C4-2B (cell line): ENCODE data around the gene PNPLA8.

Source experiments
- CTCF ChIP-seq: fragments of 450-650 bp; conservative IDR thresholded peaks from 2 replicates; pipeline ENCODE4 v1.5.1; 2017; ENCODE audit warnings: mild to moderate bottlenecking
- ZFX ChIP-seq: fragments of 450-650 bp; IDR thresholded peaks from 2 replicates; pipeline ENCODE4 v1.6.1; 2017

DNA sequence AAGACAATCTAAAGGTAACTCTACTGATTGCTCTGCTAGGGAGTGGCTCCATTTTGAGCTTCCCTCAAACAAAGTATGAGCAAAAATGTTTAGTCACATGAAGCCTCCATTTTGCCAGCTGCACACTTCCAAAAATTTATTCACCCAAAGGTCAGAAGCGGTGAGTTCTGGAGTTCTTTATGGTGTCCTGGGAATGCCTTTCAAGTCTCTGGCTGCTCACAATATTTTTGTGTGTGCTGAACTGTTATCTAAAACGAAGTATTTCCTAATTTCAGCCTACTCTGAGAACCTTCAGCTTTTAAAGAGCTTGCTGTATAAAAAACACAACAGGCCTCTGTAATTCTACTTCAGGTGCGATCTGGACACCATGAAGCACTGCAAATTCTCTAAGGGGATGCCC, 85.3 kb downstream of the PNPLA8 start:
- no peak for TF ChIP-seq CTCF
- TF ChIP-seq ZFX = no peak
